ENCODE results near the gene CLSTN3.
A peak's percentile ranks its signal among the peaks of the same experiment; 100 is the strongest.

CLSTN3 gene

GRCh38 chr12:7128681-7129286 is 1.4 kb upstream of the CLSTN3 start, which contains the start of gene RBP5:
TSS of gene RBP5 (minus strand) at chr12:7128889. CDS start at chr12:7128775, 114 bp downstream.
- DNase-seq = no peak

- DNase-seq = no peak
Observed at GRCh38 chr12:7129287-7129871, 792 bp upstream of the CLSTN3 start.

GRCh38 chr12:7130701-7131501 is 730 bp downstream of the CLSTN3 start:
- DNase-seq = peak; percentile 44 to 49

GRCh38 chr12:7131502-7131866 is 1.3 kb downstream of the CLSTN3 start:
- DNase-seq = no peak

GRCh38 chr12:7134396-7135166 is 4.4 kb downstream of the CLSTN3 start:
- no peak for DNase-seq

- no peak for DNase-seq
Observed at GRCh38 chr12:7136071-7136470, 5.9 kb downstream of the CLSTN3 start.

- DNase-seq = no peak
Observed at GRCh38 chr12:7136676-7137075, 6.5 kb downstream of the CLSTN3 start.

- no peak for DNase-seq
Observed at GRCh38 chr12:7137908-7138307, 7.7 kb downstream of the CLSTN3 start.

- no peak for DNase-seq
Observed at GRCh38 chr12:7139200-7139599, 9.0 kb downstream of the CLSTN3 start.

- no peak for DNase-seq
Observed at GRCh38 chr12:7141351-7142005, 11.3 kb downstream of the CLSTN3 start.

- DNase-seq = peak; percentile 32 to 38
Observed at GRCh38 chr12:7142056-7142644, 12.0 kb downstream of the CLSTN3 start.

- DNase-seq = no peak
Observed at GRCh38 chr12:7142809-7143465, 12.8 kb downstream of the CLSTN3 start.

GRCh38 chr12:7143564-7143963 is 13.4 kb downstream of the CLSTN3 start:
- no peak for DNase-seq

GRCh38 chr12:7144414-7145120 is 14.4 kb downstream of the CLSTN3 start:
- DNase-seq = peak in 1 of 2 experiments; percentile 20

- DNase-seq = no peak
Observed at GRCh38 chr12:7145671-7146070, 15.5 kb downstream of the CLSTN3 start.

- no peak for DNase-seq
Observed at GRCh38 chr12:7146228-7146627, 16.1 kb downstream of the CLSTN3 start.

GRCh38 chr12:7146906-7147305 is 16.7 kb downstream of the CLSTN3 start:
- DNase-seq = no peak

GRCh38 chr12:7150356-7150755 is 20.2 kb downstream of the CLSTN3 start:
- no peak for DNase-seq

- no peak for DNase-seq
Observed at GRCh38 chr12:7150841-7151240, 20.7 kb downstream of the CLSTN3 start.

- DNase-seq = no peak
Observed at GRCh38 chr12:7151532-7151931, 21.4 kb downstream of the CLSTN3 start.

GRCh38 chr12:7152818-7153217 is 22.6 kb downstream of the CLSTN3 start:
- no peak for DNase-seq

Measured in NCI-H1930 (cell line).